K562 (cell line): ENCODE data around the gene JAKMIP2. TPM values are rescaled to one million over a fixed set of nuclear protein-coding genes. Genes with fewer than 3 reads are reported as not detected.

Experiments used
- ATAC-seq: fragments of 200-7000 bp; cut with Tn5 transposase; 3 replicates; pipeline ENCODE4 v1.9.1; 2020; ENCODE audit warnings: moderate library complexity
- BruUV-seq: library from RNA; stranded (reverse); fragments of 400-500 nt; replicated peaks from 2 replicates; lab custom pipeline; 2021; lab: Mats Ljungman, UMichigan
- CTCF ChIA-PET: fragments of 300-600 bp; formaldehyde crosslinking; extraction: SDS; loops from one replicate; lab custom pipeline; 2021; ENCODE audit warnings: low intra/inter-chr PET ratio; lab: Yijun Ruan, JAX
- POLR2A ChIA-PET: fragments of 300-600, 350-650 bp; sonication (Branson Sonifier 250); formaldehyde crosslinking; extraction: SDS; loops from one replicate; lab custom pipeline; 2021; ENCODE audit warnings: antibody characterized with exemption, inconsistent platforms; lab: Yijun Ruan, JAX
- DNase-seq, 4 experiments: peaks; one replicate each; pipeline versions ENCODE4 v3.0.0 to v3.0.0-alpha.2; 2011 to 2018; ENCODE audit warnings: low spot score in 3 of 4, mixed read lengths in 3 of 4; ENCODE audit errors: extremely low read depth in 1 of 4
- FAIRE-seq: peaks from 2 replicates; lab custom pipeline; 2011; peaks lifted over from hg19 to GRCh38; lab: Jason Lieb, UNC
- H2AFZ ChIP-seq: 2 replicates; pipeline ENCODE4 v1.6.0; 2011; ENCODE audit warnings: low read depth, low read length, control low read depth, inconsistent platforms
- H3K27ac ChIP-seq: fragments of 200-600 bp; 3 replicates; pipeline ENCODE4 v1.8.0; 2011; ENCODE audit warnings: low read depth, mild to moderate bottlenecking, control low read depth, inconsistent platforms, low read length, moderate library complexity, mixed read lengths; ENCODE audit errors: extremely low read depth
- H3K27me3 ChIP-seq, 2 experiments: fragments of 300-600 bp in 1 of 2; 2 replicates in 1 of 2; 3 replicates in 1 of 2; pipeline versions ENCODE4 v1.6.0 to v1.8.0; 2011; ENCODE audit warnings: inconsistent platforms in 2 of 2, low read length in 2 of 2, mild to moderate bottlenecking in 1 of 2, mixed read lengths in 1 of 2, moderate library complexity in 1 of 2; ENCODE audit not compliant: control insufficient read depth in 2 of 2, insufficient read depth in 2 of 2
- H3K36me3 ChIP-seq: fragments of 300-600 bp; 3 replicates; pipeline ENCODE4 v1.8.0; 2011; ENCODE audit warnings: mild to moderate bottlenecking, low read length, inconsistent platforms; ENCODE audit not compliant: control insufficient read depth, insufficient read depth
- H3K4me1 ChIP-seq, 2 experiments: fragments of 200-600 bp in 1 of 2; replicated peaks in 1 of 2; 2 replicates in 1 of 2; 3 replicates in 1 of 2; pipeline versions ENCODE4 v1.5.1 to v1.8.0; 2011; ENCODE audit warnings: inconsistent platforms in 2 of 2, low read length in 2 of 2, mild to moderate bottlenecking in 1 of 2, mixed read lengths in 1 of 2, moderate library complexity in 1 of 2; ENCODE audit not compliant: control insufficient read depth in 2 of 2, insufficient read depth in 2 of 2
- H3K4me2 ChIP-seq: 2 replicates; pipeline ENCODE4 v1.6.1; 2011; ENCODE audit warnings: low read length, control low read depth, inconsistent platforms, mixed read lengths; ENCODE audit not compliant: insufficient read depth
- H3K4me3 ChIP-seq: fragments of 200-600 bp; sonication (generic), shearing (Covaris generic); 2 replicates; pipeline ENCODE4 v1.5.1; 2016; ENCODE audit warnings: control low read depth, inconsistent platforms
- H3K79me2 ChIP-seq: fragments of 200-600 bp; 3 replicates; pipeline ENCODE4 v1.8.0; 2011; ENCODE audit warnings: low read length, inconsistent platforms; ENCODE audit not compliant: control insufficient read depth, insufficient read depth
- H3K9ac ChIP-seq, 2 experiments: 2 replicates each; pipeline versions ENCODE4 v1.6.0 to v1.6.1; 2011; ENCODE audit warnings: low read depth in 2 of 2, low read length in 2 of 2, control low read depth in 1 of 2, inconsistent platforms in 1 of 2, mild to moderate bottlenecking in 1 of 2, mixed read lengths in 1 of 2; ENCODE audit not compliant: insufficient read depth in 1 of 2
- H3K9me1 ChIP-seq: one replicate; pipeline ENCODE4 v1.6.0; 2011; ENCODE audit warnings: inconsistent platforms, mild to moderate bottlenecking, low read length, moderate library complexity; ENCODE audit not compliant: control insufficient read depth, insufficient read depth
- H3K9me3 ChIP-seq: replicated peaks from 2 replicates; pipeline ENCODE4 v1.5.1; 2011; ENCODE audit warnings: low read depth, low read length, inconsistent platforms; ENCODE audit not compliant: control insufficient read depth, insufficient read depth
- H4K20me1 ChIP-seq: replicated peaks from 2 replicates; pipeline ENCODE4 v1.6.1; 2011; ENCODE audit warnings: low read length, inconsistent platforms, mixed read lengths; ENCODE audit not compliant: control insufficient read depth, insufficient read depth
- CAMTA2 ChIP-seq: fragments of 250-450 bp; sonication (Bioruptor Pico); conservative IDR thresholded peaks from 2 replicates; pipeline ENCODE4 v1.5.1; 2022
- CCNT2 ChIP-seq: IDR thresholded peaks from 2 replicates; pipeline ENCODE4 v1.6.1; 2011; ENCODE audit warnings: borderline replicate concordance, low read depth, mild to moderate bottlenecking, moderate library complexity, mixed read lengths, low read length; ENCODE audit not compliant: insufficient read length; ENCODE audit errors: extremely low read depth
- SPI1 ChIP-seq: IDR thresholded peaks from 2 replicates; pipeline ENCODE4 v1.6.1; 2011; ENCODE audit warnings: low read depth, low read length, control low read depth, borderline replicate concordance
- ZNF785 ChIP-seq: fragments of 250-450 bp; sonication (Bioruptor Pico); IDR thresholded peaks from 2 replicates; pipeline ENCODE4 v1.4.0; 2020; ENCODE audit warnings: mild to moderate bottlenecking
- WGBS: fragments of 100-300 bp; shearing (Covaris generic); methylation state at CpG from one replicate; pipeline ENCODE4 v1.1.6; 2016; ENCODE audit warnings: low coverage, mixed read lengths; ENCODE audit not compliant: insufficient coverage; ENCODE audit errors: missing lambda C conversion rate; 5-methylcytosine and 5-hydroxymethylcytosine counted together
- in situ Hi-C: fragments of 300-500 bp; cut with MboI; formaldehyde crosslinking; loops from 4 replicates; pipeline ENCODE4 v1.15.0; 2018; ENCODE audit warnings: inconsistent platforms, mixed read lengths
- intact Hi-C: fragments of 100-400 bp; cut with micrococcal nuclease; formaldehyde crosslinking; loops from 2 replicates; pipeline ENCODE4 v1.14.2; 2022
- polyA plus RNA-seq, 8 experiments: library from polyadenylated mRNA; depleted of rRNA in 4 of 8; stranded (reverse) in 5 of 8; unstranded in 3 of 8; fragments of >200 nt; fragmentation: Nextera tagmentation in 2 of 8; fragmentation: Illumina TruSeq in 1 of 8; extraction: Ambion mirVana in 2 of 8; extraction: Trizol in 1 of 8; gene quantifications; 2 replicates each; pipeline versions ENCODE4 v1.2.1 to v1.2.3, GENCODE V29; 2011 to 2014; ENCODE audit warnings: inconsistent platforms in 1 of 8, missing spikeins in 1 of 8
- total RNA-seq, 7 experiments: library from RNA; depleted of rRNA in 6 of 7; stranded (reverse); fragments of >200 nt in 6 of 7; fragmentation: Illumina TruSeq in 2 of 7; extraction: Trizol in 2 of 7; gene quantifications; 2 replicates each; pipeline versions ENCODE4 v1.2.1 to v1.2.3, GENCODE V29; 2011 to 2021; ENCODE audit warnings: low replicate concordance in 1 of 7
- TF ChIP-seq, protein P1 (sequence below): fragments of 250-450 bp; sonication (Bioruptor Pico); IDR thresholded peaks from 2 replicates; pipeline ENCODE4 v1.4.0; 2020; ENCODE audit warnings: mild to moderate bottlenecking, moderate library complexity, borderline replicate concordance
- TF ChIP-seq, protein P2 (sequence below): fragments of 450-650 bp; formaldehyde crosslinking; IDR thresholded peaks from 2 replicates; pipeline ENCODE4 v1.4.0; 2022; ENCODE audit warnings: missing genetic modification characterization
- TF ChIP-seq, protein P3 (sequence below): sonication (generic); formaldehyde crosslinking; IDR thresholded peaks from 2 replicates; pipeline ENCODE4 v1.8.0; 2022; ENCODE audit warnings: mild to moderate bottlenecking, missing genetic modification reagents
- TF ChIP-seq, protein P4 (sequence below): fragments of 250-450 bp; sonication (Bioruptor Pico); IDR thresholded peaks from 2 replicates; pipeline ENCODE4 v1.9.0; 2021; ENCODE audit warnings: mild to moderate bottlenecking, inconsistent platforms
- TF ChIP-seq, protein P5 (sequence below), 2 experiments: IDR thresholded peaks; 2 replicates each; pipeline ENCODE4 v1.6.1; 2011; ENCODE audit warnings: borderline replicate concordance in 1 of 2, control low read depth in 1 of 2, low read depth in 1 of 2, low read length in 1 of 2, mild to moderate bottlenecking in 1 of 2, mixed read lengths in 1 of 2, moderate library complexity in 1 of 2; ENCODE audit not compliant: insufficient read depth in 1 of 2, insufficient read length in 1 of 2, poor library complexity in 1 of 2, severe bottlenecking in 1 of 2; ENCODE audit errors: extremely low read depth in 1 of 2

Gene JAKMIP2
- total and polyA plus RNA-seq, 9 of the 15 experiments (the other 6 are each of a cell fraction or from before 2014, with no cell fraction given) = not detected

DNA sequence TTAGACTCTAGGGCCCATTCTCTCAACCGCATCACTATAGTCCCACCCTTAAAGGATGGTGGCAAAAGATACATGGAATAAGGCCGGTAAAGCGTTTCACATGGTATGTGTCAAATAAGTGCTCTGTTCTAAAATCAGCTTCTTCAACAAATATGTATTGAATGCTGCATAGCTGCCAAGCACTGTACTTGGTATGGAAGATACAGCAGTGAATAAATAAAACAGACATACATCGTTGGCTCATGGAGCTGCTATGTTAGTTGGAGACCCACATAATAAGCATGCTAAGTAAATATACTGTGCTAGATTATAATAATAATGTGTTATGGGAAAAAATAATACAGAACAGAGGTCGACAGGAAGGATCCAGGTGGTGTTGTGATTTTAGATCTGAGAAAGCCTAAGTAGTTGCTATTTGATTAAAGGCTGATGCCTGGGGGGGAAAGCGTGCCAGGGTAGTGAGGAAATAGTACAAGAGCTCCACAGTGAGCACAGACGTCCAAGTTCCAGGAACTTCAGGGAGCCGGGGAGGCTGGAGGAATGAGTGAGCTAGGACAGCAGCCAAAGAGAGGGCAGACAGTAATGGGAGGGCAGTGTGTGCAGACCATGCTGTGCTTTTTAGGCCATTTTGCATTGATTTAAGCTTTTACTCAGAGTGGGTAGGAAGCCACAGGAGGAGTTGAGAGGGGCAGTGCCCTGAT, 93.7 kb downstream of the JAKMIP2 start (continued):
- TF ChIP-seq, protein P1, sequence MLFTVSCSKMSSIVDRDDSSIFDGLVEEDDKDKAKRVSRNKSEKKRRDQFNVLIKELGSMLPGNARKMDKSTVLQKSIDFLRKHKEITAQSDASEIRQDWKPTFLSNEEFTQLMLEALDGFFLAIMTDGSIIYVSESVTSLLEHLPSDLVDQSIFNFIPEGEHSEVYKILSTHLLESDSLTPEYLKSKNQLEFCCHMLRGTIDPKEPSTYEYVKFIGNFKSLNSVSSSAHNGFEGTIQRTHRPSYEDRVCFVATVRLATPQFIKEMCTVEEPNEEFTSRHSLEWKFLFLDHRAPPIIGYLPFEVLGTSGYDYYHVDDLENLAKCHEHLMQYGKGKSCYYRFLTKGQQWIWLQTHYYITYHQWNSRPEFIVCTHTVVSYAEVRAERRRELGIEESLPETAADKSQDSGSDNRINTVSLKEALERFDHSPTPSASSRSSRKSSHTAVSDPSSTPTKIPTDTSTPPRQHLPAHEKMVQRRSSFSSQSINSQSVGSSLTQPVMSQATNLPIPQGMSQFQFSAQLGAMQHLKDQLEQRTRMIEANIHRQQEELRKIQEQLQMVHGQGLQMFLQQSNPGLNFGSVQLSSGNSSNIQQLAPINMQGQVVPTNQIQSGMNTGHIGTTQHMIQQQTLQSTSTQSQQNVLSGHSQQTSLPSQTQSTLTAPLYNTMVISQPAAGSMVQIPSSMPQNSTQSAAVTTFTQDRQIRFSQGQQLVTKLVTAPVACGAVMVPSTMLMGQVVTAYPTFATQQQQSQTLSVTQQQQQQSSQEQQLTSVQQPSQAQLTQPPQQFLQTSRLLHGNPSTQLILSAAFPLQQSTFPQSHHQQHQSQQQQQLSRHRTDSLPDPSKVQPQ (CRISPR knock-in tag) = no peak

DNA sequence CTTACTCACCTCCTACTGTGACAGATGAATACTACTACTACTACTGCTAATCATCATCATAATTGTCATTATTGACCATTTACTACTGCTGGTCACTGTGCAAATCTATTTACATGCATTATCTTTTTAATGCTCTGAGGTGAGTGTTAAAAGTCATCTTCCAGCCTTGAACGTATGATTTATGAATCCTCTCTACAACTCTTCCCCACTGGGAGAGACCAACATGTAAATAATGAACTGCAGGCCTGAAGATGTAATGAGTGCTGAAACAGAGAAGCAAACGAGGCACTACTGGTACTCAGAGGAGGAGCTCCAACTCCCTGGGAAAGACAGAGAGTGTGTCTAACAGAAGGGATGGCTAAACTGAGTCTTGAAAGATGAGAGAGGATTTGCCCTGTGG, 95.4 kb downstream of the JAKMIP2 start:
- in situ Hi-C loops = no loop called here
- no peaks in the 10 kb centered on the region for H3K27me3 ChIP-seq
- POLR2A ChIA-PET = no interaction called here
- FAIRE-seq = no peak
- H3K27ac ChIP-seq = no peak overlapping the region
- no peak for ATAC-seq
- CTCF ChIA-PET = no interaction called here
- no TSS peak for BruUV-seq
- 0% methylated on average over 2 of the region's 2 CpGs for WGBS
- no peak for DNase-seq
- H3K9me3 ChIP-seq = no peaks in the 10 kb centered on the region; the same call in 1 of the 2 replicates
- H2AFZ ChIP-seq = no peak overlapping the region
- no peaks in the 10 kb centered on the region for H3K4me1 ChIP-seq
- no peak overlapping the region for H3K4me3 ChIP-seq
- no peaks in the 10 kb centered on the region for H3K79me2 ChIP-seq
- no peaks in the 10 kb centered on the region for H3K9me1 ChIP-seq
- no peaks in the 10 kb centered on the region for H4K20me1 ChIP-seq
- intact Hi-C loops = no loop called here
- H3K4me2 ChIP-seq = no peak overlapping the region
- no peak overlapping the region for H3K9ac ChIP-seq
- no peaks in the 10 kb centered on the region for H3K36me3 ChIP-seq
- TF ChIP-seq SPI1 = no peak
- TF ChIP-seq CAMTA2 (CRISPR knock-in tag) = no peak
- no peak for TF ChIP-seq CCNT2
- TF ChIP-seq, protein P2, sequence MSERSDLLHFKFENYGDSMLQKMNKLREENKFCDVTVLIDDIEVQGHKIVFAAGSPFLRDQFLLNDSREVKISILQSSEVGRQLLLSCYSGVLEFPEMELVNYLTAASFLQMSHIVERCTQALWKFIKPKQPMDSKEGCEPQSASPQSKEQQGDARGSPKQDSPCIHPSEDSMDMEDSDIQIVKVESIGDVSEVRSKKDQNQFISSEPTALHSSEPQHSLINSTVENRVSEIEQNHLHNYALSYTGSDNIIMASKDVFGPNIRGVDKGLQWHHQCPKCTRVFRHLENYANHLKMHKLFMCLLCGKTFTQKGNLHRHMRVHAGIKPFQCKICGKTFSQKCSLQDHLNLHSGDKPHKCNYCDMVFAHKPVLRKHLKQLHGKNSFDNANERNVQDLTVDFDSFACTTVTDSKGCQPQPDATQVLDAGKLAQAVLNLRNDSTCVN (CRISPR knock-in tag) = no peak
- TF ChIP-seq ZNF785 (CRISPR knock-in tag) = no peak
- TF ChIP-seq, protein P3, sequence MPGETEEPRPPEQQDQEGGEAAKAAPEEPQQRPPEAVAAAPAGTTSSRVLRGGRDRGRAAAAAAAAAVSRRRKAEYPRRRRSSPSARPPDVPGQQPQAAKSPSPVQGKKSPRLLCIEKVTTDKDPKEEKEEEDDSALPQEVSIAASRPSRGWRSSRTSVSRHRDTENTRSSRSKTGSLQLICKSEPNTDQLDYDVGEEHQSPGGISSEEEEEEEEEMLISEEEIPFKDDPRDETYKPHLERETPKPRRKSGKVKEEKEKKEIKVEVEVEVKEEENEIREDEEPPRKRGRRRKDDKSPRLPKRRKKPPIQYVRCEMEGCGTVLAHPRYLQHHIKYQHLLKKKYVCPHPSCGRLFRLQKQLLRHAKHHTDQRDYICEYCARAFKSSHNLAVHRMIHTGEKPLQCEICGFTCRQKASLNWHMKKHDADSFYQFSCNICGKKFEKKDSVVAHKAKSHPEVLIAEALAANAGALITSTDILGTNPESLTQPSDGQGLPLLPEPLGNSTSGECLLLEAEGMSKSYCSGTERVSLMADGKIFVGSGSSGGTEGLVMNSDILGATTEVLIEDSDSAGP (CRISPR knock-in tag) = no peak
- TF ChIP-seq, protein P4, sequence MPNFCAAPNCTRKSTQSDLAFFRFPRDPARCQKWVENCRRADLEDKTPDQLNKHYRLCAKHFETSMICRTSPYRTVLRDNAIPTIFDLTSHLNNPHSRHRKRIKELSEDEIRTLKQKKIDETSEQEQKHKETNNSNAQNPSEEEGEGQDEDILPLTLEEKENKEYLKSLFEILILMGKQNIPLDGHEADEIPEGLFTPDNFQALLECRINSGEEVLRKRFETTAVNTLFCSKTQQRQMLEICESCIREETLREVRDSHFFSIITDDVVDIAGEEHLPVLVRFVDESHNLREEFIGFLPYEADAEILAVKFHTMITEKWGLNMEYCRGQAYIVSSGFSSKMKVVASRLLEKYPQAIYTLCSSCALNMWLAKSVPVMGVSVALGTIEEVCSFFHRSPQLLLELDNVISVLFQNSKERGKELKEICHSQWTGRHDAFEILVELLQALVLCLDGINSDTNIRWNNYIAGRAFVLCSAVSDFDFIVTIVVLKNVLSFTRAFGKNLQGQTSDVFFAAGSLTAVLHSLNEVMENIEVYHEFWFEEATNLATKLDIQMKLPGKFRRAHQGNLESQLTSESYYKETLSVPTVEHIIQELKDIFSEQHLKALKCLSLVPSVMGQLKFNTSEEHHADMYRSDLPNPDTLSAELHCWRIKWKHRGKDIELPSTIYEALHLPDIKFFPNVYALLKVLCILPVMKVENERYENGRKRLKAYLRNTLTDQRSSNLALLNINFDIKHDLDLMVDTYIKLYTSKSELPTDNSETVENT (CRISPR knock-in tag) = no peak
- TF ChIP-seq, protein P5, sequence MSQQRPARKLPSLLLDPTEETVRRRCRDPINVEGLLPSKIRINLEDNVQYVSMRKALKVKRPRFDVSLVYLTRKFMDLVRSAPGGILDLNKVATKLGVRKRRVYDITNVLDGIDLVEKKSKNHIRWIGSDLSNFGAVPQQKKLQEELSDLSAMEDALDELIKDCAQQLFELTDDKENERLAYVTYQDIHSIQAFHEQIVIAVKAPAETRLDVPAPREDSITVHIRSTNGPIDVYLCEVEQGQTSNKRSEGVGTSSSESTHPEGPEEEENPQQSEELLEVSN (IDR thresholded peaks at IDR 0.05; ENCODE audit: borderline replicate concordance in 1 of 2, extremely low read depth in 1 of 2, insufficient read depth in 1 of 2, insufficient read length in 1 of 2, low read depth in 1 of 2, low read length in 1 of 2, poor library complexity in 1 of 2, severe bottlenecking in 1 of 2) = no peak
